GM12891 (cell line): ENCODE data around the gene TBXAS1.
A peak's percentile ranks its signal among the peaks of the same experiment; 100 is the strongest.
"Not testable (repeated sequence)": the region's sequence is repeated elsewhere in the genome, so short reads cannot be mapped to it uniquely, and the experiment has no call there.

ENCODE experiments used
- DNase-seq: peaks from one replicate; pipeline ENCODE4 v3.0.0; 2011; ENCODE audit warnings: low spot score; ENCODE audit not compliant: insufficient read length
- FAIRE-seq: peaks from 2 replicates; lab custom pipeline; 2011; peaks lifted over from hg19 to GRCh38; lab: Jason Lieb, UNC
- PAX5 ChIP-seq: IDR thresholded peaks from 2 replicates; pipeline ENCODE4 v1.6.1; 2011; ENCODE audit warnings: low read length, moderate library complexity, mild to moderate bottlenecking; ENCODE audit not compliant: insufficient read depth, severe bottlenecking
- POLR2A ChIP-seq: IDR thresholded peaks from 2 replicates; pipeline ENCODE4 v1.6.1; 2011; ENCODE audit warnings: low read depth, low read length, control low read depth
- POLR2AphosphoS5 ChIP-seq: IDR thresholded peaks from 2 replicates; pipeline ENCODE4 v1.6.1; 2011; ENCODE audit warnings: low read depth, low read length, control low read depth
- POU2F2 ChIP-seq: IDR thresholded peaks from 2 replicates; pipeline ENCODE4 v1.6.1; 2011; ENCODE audit warnings: low read depth, mild to moderate bottlenecking, control low read depth, low read length, moderate library complexity
- SPI1 ChIP-seq: IDR thresholded peaks from 2 replicates; pipeline ENCODE4 v1.6.1; 2011; ENCODE audit warnings: low read depth, low read length, control low read depth
- TAF1 ChIP-seq: IDR thresholded peaks from 2 replicates; pipeline ENCODE4 v1.6.1; 2011; ENCODE audit warnings: low read depth, low read length, control low read depth

Gene TBXAS1

DNA sequence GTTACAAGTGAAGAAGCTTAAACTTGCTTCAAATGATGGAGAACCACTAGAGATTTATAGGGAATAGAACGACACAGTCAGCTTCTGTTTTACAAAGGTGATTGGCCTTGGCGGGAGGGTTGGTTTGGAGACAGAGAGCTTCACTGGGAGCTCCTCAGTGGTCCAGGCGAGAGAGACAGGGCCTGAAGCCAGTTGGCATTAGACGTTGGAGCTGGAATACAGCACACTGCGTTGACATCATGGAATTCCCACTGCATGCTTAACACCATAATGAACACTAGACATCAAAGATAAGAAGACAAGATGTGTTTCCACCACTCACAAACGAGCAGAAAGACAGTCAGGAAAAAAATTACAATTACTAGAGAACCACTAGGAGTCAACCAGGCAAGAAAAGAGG lies 67.8 kb downstream of the TBXAS1 start:
- FAIRE-seq (no peak), DNase-seq (no peak)
- TF ChIP-seq POLR2A (no peak), POU2F2 (no peak), TAF1 (no peak), SPI1 (no peak), PAX5 (no peak), POLR2AphosphoS5 (no peak)

DNA sequence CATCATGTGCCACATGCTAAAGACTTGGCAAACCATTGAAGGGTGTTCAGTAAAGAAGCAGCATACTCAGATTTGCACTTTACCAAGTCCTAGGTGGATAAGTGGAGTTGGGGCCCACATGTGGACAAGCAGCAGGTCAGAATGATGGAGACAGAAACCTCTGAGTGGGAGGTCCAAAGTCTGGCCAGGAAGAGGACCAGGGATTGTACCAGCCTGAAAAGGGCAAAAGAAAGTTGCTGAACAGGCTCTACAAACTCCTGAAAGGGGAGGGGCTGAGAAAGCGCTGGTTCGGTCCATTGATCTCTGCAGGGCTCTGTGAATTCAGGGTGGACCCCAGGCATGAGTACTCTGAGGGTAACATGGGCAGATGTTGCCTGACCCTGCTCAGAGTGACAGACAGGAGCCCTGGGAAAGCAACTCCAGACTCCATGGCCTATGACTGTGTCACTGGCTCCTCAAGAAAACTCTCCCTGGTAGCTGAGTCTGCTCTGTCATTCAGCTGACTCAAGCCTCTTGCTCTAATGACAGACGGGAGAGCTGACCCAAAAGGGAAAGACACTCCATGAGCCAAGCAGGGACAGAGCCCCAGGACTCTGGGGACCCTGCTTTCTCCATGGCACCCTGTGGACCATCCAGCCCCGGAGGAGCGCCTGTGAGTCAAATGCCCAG lies 68.5 kb downstream of the TBXAS1 start:
- no peak for FAIRE-seq
- TF ChIP-seq PAX5 (no peak), POLR2AphosphoS5 (no peak), POU2F2 (no peak), POLR2A (no peak), SPI1 (no peak), TAF1 (no peak)
- DNase-seq = no peak

DNA sequence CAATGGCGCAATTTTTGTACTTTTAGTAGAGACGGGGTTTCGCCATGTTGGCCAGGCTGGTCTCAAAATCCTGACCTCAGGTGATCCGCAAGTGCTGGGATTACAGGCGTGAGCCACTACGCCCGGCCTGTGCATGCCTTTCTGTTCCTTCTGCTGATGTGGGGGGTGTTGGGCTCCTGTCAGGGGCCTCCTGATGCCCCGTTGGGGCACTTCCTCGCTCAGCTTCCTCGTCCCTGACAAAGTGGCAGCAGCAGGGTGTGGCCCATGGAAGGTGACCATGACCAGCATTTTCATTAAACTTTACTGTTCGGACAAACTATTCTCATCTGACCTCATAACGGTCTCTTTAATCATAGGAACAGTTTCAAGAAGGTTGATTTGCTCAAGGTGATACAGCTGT lies 69.4 kb downstream of the TBXAS1 start:
- TF ChIP-seq PAX5 (no peak), POLR2AphosphoS5 (no peak), POLR2A (no peak), SPI1 (no peak), POU2F2 (no peak), TAF1 (no peak)
- no peak for DNase-seq

DNA sequence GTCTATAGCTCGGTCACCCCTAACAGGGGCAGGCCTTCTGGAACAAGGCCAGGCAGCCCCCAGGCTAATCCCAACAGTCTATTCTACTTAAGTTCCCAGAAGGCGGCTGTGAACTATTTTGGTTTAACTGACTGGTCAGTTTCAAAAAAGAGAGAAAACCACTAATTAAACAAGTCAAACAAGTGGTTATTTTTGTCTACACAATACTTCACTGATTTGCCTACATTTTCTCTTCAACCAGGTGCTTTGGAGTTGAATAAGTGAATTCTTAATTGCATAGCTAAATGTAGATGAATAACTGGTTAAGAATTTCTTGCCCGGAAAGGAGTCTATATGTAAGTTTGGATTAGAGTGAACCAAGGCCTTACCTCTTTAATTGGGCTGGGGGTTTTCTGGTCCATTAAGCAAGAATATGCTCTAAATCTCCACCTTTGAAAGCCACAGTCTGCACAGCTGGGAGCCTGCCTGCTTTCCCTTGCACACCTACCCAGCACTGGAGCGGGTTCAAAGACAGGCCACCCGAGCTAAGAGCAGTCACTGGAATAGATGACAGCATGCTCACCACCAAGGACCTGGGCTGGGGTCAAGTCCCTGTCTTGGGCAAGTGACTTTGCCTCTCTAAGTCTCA lies 70.4 kb downstream of the TBXAS1 start:
- DNase-seq (no peak), FAIRE-seq (no peak)
- TF ChIP-seq PAX5 (no peak), SPI1 (no peak), TAF1 (no peak), POU2F2 (no peak), POLR2AphosphoS5 (no peak), POLR2A (no peak)

More for the DNA sequence above, 69.4 kb downstream of the TBXAS1 start:
- FAIRE-seq = no peak

DNA sequence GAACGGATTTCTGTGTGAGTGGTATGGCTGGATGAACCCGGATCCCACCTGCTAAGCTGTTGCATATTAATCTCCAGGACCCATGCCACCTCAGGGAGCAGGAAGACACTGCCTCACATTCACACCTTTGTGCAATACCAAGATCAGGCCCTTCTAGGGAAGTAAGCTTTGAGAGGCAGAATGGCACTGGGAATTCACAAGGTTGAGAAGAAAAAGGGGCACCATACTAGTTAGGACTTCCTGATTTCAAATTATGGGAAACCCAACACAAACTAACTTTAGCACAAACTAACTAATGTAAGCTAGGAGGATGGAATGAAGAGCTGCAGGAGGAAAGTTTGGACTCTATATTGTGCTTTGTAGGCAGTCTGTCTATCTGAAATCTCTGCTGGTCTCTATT lies 71.3 kb downstream of the TBXAS1 start:
- no peak for FAIRE-seq
- no peak for DNase-seq

DNA sequence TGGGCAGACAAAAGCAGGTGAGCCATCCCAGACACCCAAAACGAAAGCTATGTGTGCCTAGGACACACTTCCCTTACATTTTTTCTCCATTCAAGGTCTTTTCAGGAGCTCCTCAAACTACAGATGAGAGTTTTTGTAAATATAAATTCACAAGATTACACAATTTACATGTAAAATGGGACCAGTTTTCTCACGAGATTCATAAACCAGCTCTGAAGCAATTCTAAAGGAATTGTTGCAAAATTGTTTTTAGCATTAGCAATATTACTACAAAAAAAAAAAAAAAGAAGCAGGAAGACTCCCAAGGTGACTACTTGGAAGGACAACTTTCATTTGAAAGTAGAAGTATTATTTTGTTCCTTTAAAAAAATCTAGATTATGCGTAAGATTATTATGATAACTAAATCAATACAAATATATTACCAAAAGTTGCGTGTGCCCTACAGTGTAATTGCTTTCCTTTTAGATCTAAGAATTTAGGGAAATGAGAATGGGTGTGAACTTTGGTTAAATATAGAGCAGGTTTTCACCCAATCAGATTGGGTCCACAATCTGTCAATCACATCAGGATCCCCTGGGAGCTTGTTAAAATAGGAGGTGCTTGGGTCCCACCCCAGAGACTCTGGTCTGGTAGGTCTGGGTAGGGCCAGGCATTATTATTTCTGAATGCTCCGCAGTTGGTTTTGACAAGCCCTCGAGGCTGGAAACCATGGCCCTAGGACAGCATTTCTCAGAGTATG lies 72.2 kb downstream of the TBXAS1 start:
- no peak for TF ChIP-seq PAX5
- no peak for TF ChIP-seq TAF1
- TF ChIP-seq POLR2AphosphoS5 = no peak
- 0 out of 2 replicates have a peak, but pooled peaks have one; percentile 6 for TF ChIP-seq SPI1
- no peak for TF ChIP-seq POU2F2
- no peak for TF ChIP-seq POLR2A
- FAIRE-seq (no peak), DNase-seq (no peak)

More for the DNA sequence above, 71.3 kb downstream of the TBXAS1 start:
- TF ChIP-seq PAX5 (no peak), POLR2AphosphoS5 (no peak), SPI1 (no peak), POLR2A (no peak), TAF1 (no peak), POU2F2 (no peak)

DNA sequence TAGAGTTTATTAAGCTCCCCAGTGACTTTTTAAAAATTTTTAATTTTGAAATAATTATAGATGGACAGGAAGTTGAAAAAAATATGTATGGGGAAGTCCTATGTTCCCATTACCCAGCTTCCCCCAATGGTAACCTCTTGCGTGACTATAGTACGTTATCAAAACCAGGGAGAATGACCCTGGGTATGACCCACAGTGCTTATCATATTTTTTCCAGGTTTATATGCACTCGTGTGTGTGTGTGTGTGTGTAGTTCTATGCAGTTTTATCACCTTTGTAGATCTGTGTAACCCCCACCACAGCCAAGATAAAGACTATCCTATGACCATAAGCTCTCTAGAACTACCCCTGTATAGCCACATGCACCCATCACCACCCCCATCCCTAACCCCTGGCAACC lies 72.8 kb downstream of the TBXAS1 start:
- DNase-seq = no peak
- FAIRE-seq = no peak
- TF ChIP-seq TAF1 (no peak), SPI1 (no peak), PAX5 (no peak), POLR2AphosphoS5 (no peak), POLR2A (no peak), POU2F2 (no peak)

DNA sequence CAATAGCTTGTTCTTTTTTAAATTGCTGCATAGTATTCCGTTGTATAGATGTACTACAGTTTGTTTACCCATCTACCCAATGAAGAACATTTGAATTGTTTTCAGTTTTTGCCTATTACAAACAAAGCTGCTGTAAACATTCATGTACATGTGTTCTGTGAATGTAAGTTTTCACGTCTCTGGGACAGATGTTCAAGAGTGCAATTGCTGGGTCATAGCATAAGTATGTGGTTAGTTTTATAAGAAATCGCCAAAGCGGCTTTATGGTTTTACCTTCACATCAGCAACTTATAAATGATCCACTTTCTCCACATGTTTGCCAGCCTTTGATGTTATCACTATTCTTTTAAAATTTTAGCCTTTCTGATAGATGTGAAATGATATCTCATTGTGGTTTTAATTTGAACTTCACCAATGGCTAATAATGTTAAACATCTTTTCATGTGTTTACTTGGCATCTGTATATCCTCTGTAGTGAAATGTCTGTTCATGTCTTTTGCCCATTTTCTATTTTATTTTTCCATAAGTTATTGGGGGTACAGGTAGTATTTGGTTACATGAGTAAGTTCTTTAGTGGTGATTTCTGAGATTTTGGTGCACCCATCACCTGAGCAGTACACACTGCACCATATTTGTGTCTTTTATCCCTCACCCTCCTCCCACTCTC lies 73.5 kb downstream of the TBXAS1 start:
- DNase-seq (no peak), FAIRE-seq (no peak)
- no peak for TF ChIP-seq PAX5
- no peak for TF ChIP-seq POLR2AphosphoS5
- TF ChIP-seq POLR2A = no peak
- TF ChIP-seq POU2F2 = no peak
- no peak for TF ChIP-seq SPI1
- no peak for TF ChIP-seq TAF1

DNA sequence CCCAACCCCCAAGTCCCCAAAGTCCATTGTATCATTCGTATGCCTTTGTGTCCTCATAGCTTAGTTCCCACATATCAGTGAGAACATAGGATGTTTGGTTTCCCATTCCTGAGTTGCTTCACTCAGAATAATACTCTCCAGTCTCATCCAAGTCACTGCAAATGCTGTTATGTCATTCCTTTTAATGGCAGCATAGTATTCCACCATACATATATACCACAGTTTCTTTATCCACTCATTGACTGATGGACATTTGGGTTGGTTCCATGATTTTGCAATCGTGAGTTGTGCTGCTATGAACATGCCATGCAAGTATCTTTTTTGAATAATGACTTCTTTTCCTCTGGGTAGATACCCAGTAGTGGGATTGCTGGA lies 74.0 kb downstream of the TBXAS1 start:
- DNase-seq, FAIRE-seq: not testable (repeated sequence)

DNA sequence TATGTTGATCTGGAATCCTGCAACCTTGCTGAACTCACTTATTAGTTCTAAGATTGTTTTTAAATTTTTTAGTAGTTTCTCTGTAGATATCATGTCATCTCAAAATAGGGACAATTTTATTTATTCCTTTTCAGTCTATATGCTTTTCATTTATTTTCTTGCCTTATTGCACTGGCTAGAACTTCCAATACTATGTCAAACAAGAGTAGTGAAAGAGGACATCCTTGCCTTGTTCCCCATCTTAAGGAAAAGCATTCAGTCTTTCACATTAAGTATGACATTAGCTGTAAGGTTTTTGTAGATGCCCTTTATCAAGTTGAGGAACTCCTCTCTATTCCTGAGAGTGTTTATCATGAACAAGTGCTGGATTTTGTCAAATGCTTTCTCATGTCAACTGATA lies 77.8 kb downstream of the TBXAS1 start:
- no peak for FAIRE-seq
- DNase-seq = no peak

More for the DNA sequence above, 77.8 kb downstream of the TBXAS1 start:
- TF ChIP-seq POLR2AphosphoS5 (no peak), POU2F2 (no peak), SPI1 (no peak), TAF1 (no peak), POLR2A (no peak), PAX5 (no peak)
